ENCODE results near the gene ZNF784.

Gene ZNF784

GRCh38 chr19:55643003-55643886 lies 18.9 kb upstream of the ZNF784 start, which contains the start of gene ZNF581:
Gene ZNF581 (plus strand): TSS chr19:55643649. CDS start chr19:55644572, 923 bp downstream.
- DNase-seq (ENCODE audit: low read depth in 2 of 2), result peak; percentile 60 to 75

GRCh38 chr19:55642153-55643002 lies 18.0 kb upstream of the ZNF784 start:
- peak in 1 of 2 donors; percentile 21 for DNase-seq (ENCODE audit: low read depth in 2 of 2)

- no peak for DNase-seq (ENCODE audit: low read depth in 2 of 2)
Measured at GRCh38 chr19:55641426-55642152, 17.2 kb upstream of the ZNF784 start.

GRCh38 chr19:55640577-55641425 lies 16.4 kb upstream of the ZNF784 start, which contains the start of gene ZNF580:
Gene ZNF580 (plus strand): TSS chr19:55641002. CDS start chr19:55642509, 1,507 bp downstream.
- peak in 1 of 2 donors; percentile 66 for DNase-seq (ENCODE audit: low read depth in 2 of 2)

GRCh38 chr19:55640043-55640576 lies 15.7 kb upstream of the ZNF784 start:
- DNase-seq (ENCODE audit: low read depth in 2 of 2), result peak; percentile 47 to 73

GRCh38 chr19:55638864-55639359 lies 14.5 kb upstream of the ZNF784 start:
- peak; percentile 33 to 48 for DNase-seq (ENCODE audit: low read depth in 2 of 2)

- DNase-seq (ENCODE audit: low read depth in 2 of 2), result no peak
Measured at GRCh38 chr19:55637534-55637933, 13.2 kb upstream of the ZNF784 start.

- no peak for DNase-seq (ENCODE audit: low read depth in 2 of 2)
Measured at GRCh38 chr19:55636723-55637122, 12.4 kb upstream of the ZNF784 start.

- no peak for DNase-seq (ENCODE audit: low read depth in 2 of 2)
Measured at GRCh38 chr19:55635856-55636440, 11.6 kb upstream of the ZNF784 start.

- no peak for DNase-seq (ENCODE audit: low read depth in 2 of 2)
Measured at GRCh38 chr19:55635334-55635717, 11.0 kb upstream of the ZNF784 start.

- no peak for DNase-seq (ENCODE audit: low read depth in 2 of 2)
Measured at GRCh38 chr19:55633861-55634260, 9.5 kb upstream of the ZNF784 start.

- DNase-seq (ENCODE audit: low read depth in 2 of 2), result peak; percentile 63 to 86
Measured at GRCh38 chr19:55632463-55632834, 8.1 kb upstream of the ZNF784 start.

GRCh38 chr19:55626350-55626749 lies 2.0 kb upstream of the ZNF784 start:
- peak in 1 of 2 donors; percentile 21 for DNase-seq (ENCODE audit: low read depth in 2 of 2)

GRCh38 chr19:55625004-55625326 lies 599 bp upstream of the ZNF784 start:
- no peak for DNase-seq (ENCODE audit: low read depth in 2 of 2)

GRCh38 chr19:55623561-55623960 lies 805 bp downstream of the ZNF784 start:
- DNase-seq (ENCODE audit: low read depth in 2 of 2), result no peak

- DNase-seq (ENCODE audit: low read depth in 2 of 2), result no peak
Measured at GRCh38 chr19:55623130-55623529, 1.2 kb downstream of the ZNF784 start.

GRCh38 chr19:55622242-55622969 lies 2.0 kb downstream of the ZNF784 start:
- no peak for DNase-seq (ENCODE audit: low read depth in 2 of 2)

GRCh38 chr19:55621673-55622231 lies 2.6 kb downstream of the ZNF784 start:
- no peak for DNase-seq (ENCODE audit: low read depth in 2 of 2)

- DNase-seq (ENCODE audit: low read depth in 2 of 2), result no peak
Measured at GRCh38 chr19:55621205-55621672, 3.1 kb downstream of the ZNF784 start.

Measured in stimulated activated CD8-positive, alpha-beta memory T cell treated with anti-CD3 and anti-CD28 coated beads, Interleukin-7, amount 100 ng/mL, for 4 hours (primary cell).